Muscle of back (tissue), 13 donors: ENCODE measurements around the gene SLX1A. TPM values are rescaled to one million over a fixed set of nuclear protein-coding genes. Genes with fewer than 3 reads are reported as not detected.
"Not testable (repeated sequence)": the region's sequence is repeated elsewhere in the genome, so short reads cannot be mapped to it uniquely, and the experiment has no call there.

Source experiments
- DNase-seq, 3 donors: peaks; one replicate each; pipeline versions ENCODE4 v3.0.0 to v3.0.0-alpha.2; 2013
- long read RNA-seq, 9 donors: transcript quantifications; one replicate each; lab custom pipeline, GENCODE V29; 2026
- polyA plus RNA-seq, 10 donors: library from polyadenylated mRNA; unstranded; fragments of 120-200 nt; gene quantifications; one replicate each; pipeline ENCODE4 v1.2.1, GENCODE V29; 2013; ENCODE audit not compliant: insufficient read length in 10 of 10

SLX1A gene
- polyA plus RNA-seq, result 10 to 100 TPM; 10.4 to 24.7 (median 15.7) TPM
- long read RNA-seq, donor 1, partial matches to known transcripts, result 0 of 4 reads
- long read RNA-seq, donor 1, other reads (novel, unspliced or antisense), result 0 of 4 reads
- long read RNA-seq, donor 2, partial matches to known transcripts, result 0 of 1 reads
- long read RNA-seq, donor 2, other reads (novel, unspliced or antisense), result 0 of 1 reads
- long read RNA-seq, donor 3, result 0 reads
- long read RNA-seq, donor 4, partial matches to known transcripts, result 0 of 5 reads
- long read RNA-seq, donor 4, other reads (novel, unspliced or antisense), result 0 of 5 reads
- long read RNA-seq, donor 5, transcript SLX1A-201 (6 exons, 1,091 nt), result major isoform, 11 of 13 reads
- long read RNA-seq, donor 5, partial matches to known transcripts, result 0 of 13 reads
- long read RNA-seq, donor 5, other reads (novel, unspliced or antisense), result 0 of 13 reads
- long read RNA-seq, donor 6, partial matches to known transcripts, result 0 of 1 reads
- long read RNA-seq, donor 6, other reads (novel, unspliced or antisense), result 0 of 1 reads
- long read RNA-seq, donor 7, transcript SLX1A-201 (6 exons, 1,091 nt), result major isoform, 5 of 5 reads
- long read RNA-seq, donor 7, partial matches to known transcripts, result 0 of 5 reads
- long read RNA-seq, donor 7, other reads (novel, unspliced or antisense), result 0 of 5 reads
- long read RNA-seq, donor 8, partial matches to known transcripts, result 0 of 1 reads
- long read RNA-seq, donor 8, other reads (novel, unspliced or antisense), result 0 of 1 reads
- long read RNA-seq, donor 9, result 0 reads

GRCh38 chr16:30193615-30194014 is at the start of gene SLX1A, which contains the start of gene BOLA2B:
Gene SLX1A (plus strand): TSS chr16:30193875. CDS start chr16:30194085, 210 bp downstream.
Gene BOLA2B (minus strand): TSS chr16:30193666. CDS start chr16:30193595, 71 bp downstream.
- not testable (repeated sequence) for DNase-seq

- DNase-seq, result no peak
Measured at GRCh38 chr16:30144017-30144416, 49.7 kb upstream of the SLX1A start.

GRCh38 chr16:30144917-30145316 is 48.8 kb upstream of the SLX1A start:
- DNase-seq, result no peak

- no peak for DNase-seq
Measured at GRCh38 chr16:30145657-30146056, 48.0 kb upstream of the SLX1A start.

- DNase-seq, result no peak
Measured at GRCh38 chr16:30147843-30148510, 45.7 kb upstream of the SLX1A start.

- DNase-seq, result no peak
Measured at GRCh38 chr16:30149250-30149930, 44.3 kb upstream of the SLX1A start.

GRCh38 chr16:30151091-30151490 is 42.6 kb upstream of the SLX1A start:
- DNase-seq, result no peak

- no peak for DNase-seq
Measured at GRCh38 chr16:30152517-30152916, 41.2 kb upstream of the SLX1A start.

GRCh38 chr16:30155188-30155587 is 38.5 kb upstream of the SLX1A start:
- DNase-seq, result no peak

GRCh38 chr16:30157214-30157613 is 36.5 kb upstream of the SLX1A start:
- DNase-seq, result no peak

- DNase-seq, result no peak
Measured at GRCh38 chr16:30163538-30163937, 30.1 kb upstream of the SLX1A start.

- no peak for DNase-seq
Measured at GRCh38 chr16:30166202-30166902, 27.3 kb upstream of the SLX1A start.

- not testable (repeated sequence) for DNase-seq
Measured at GRCh38 chr16:30168746-30169145, 24.9 kb upstream of the SLX1A start.

- DNase-seq, result not testable (repeated sequence)
Measured at GRCh38 chr16:30169416-30169815, 24.3 kb upstream of the SLX1A start.

- not testable (repeated sequence) for DNase-seq
Measured at GRCh38 chr16:30170145-30170544, 23.5 kb upstream of the SLX1A start.

GRCh38 chr16:30173054-30173453 is 20.6 kb upstream of the SLX1A start:
- no peak for DNase-seq

GRCh38 chr16:30176876-30177275 is 16.8 kb upstream of the SLX1A start:
- DNase-seq, result not testable (repeated sequence)

GRCh38 chr16:30179195-30179594 is 14.5 kb upstream of the SLX1A start:
- DNase-seq, result no peak

GRCh38 chr16:30179931-30180330 is 13.7 kb upstream of the SLX1A start:
- no peak for DNase-seq

- no peak for DNase-seq
Measured at GRCh38 chr16:30180741-30181140, 12.9 kb upstream of the SLX1A start.
